Measurements from ENCODE around the gene FN1. TPM values are rescaled to one million over a fixed set of nuclear protein-coding genes. Genes with fewer than 3 reads are reported as not detected.

The FN1 gene
- polyA plus RNA-seq, 1 of the 3 experiments (the other 2 are of a cell fraction) = 1,671 TPM

GRCh38 chr2:215432759-215433594, 2.9 kb downstream of the FN1 start (continued):
- TF ChIP-seq PBX3 (IDR thresholded peaks at IDR 0.05) (no peak), USF2 (IDR thresholded peaks at IDR 0.05; ENCODE audit: borderline replicate concordance, low read depth, low read length) (no peak), SIN3A (IDR thresholded peaks at IDR 0.05; ENCODE audit: borderline replicate concordance, low read depth, low read length) (no peak), NRF1 (IDR thresholded peaks at IDR 0.05; ENCODE audit: low read depth, low read length) (no peak), SMC3 (IDR thresholded peaks at IDR 0.05; ENCODE audit: low read depth, low read length) (no peak)

DNA sequence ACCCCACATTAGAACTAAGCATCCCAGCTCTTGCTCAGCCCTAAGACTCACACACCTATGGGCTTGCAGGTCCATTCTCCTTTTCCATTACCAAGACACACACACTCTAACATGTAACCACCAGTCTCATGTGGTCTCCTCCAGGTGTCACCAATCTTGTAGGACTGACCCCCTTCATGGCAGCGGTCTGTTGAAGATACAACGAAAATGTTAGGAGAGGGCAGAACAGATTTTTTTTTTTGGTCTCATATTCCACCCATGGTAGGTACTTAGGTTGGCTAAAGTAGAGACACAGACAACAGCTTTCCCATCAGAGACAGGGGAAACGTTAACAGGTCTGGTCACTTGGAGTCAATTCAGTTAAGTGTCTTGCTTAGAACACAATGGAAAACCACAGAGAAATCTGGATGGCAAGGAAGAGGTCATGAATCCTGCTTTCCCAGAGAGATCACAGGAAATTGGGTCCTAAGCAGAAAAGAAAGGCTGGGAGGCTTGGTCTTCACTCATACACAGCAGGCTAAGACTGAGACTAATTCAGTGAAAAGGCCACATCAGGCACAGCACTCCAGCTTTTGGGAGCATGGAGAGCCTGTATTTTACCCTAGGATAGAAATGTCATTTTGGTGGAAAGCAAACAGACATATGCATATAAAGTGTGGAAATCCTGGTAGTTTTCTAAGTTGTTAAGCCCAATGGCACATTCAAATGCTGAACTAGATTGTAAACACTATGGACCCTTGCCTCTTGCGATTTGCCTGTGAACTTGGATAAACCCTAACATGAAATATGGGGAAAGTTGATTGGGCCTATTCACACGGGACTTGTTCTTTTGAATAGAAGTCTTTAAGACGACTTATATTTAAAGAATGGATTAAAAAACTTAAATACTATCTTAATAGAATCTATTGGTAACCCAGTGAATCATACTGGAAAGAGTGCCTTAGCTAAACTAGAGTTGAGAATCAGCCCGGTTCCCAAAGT, 3.8 kb downstream of the FN1 start:
- 90% methylated on average over 7 of the region's 7 CpGs for WGBS (ENCODE audit: low lambda C conversion rate)
- Histone ChIP-seq H3K4me2 (peak overlapping the region; percentile 75), H3K4me1 (ENCODE audit: control insufficient read depth in 1 of 2, insufficient read depth in 2 of 2, low read depth in 1 of 2, low read length in 1 of 2) (peaks cover 3 to 38% of the 10 kb centered on the region in 2 experiments; a peak in 3 of 4 replicates), H3K27ac (ENCODE audit: low read depth in 2 of 2, low read length in 1 of 2) (peak overlapping the region in 1 of 2 experiments; percentile 88; a peak in 3 of 4 replicates), H3F3A (replicated peaks; ENCODE audit: insufficient read depth) (peaks cover 85% of the 10 kb centered on the region), H3K9me2 (no peaks in the 10 kb centered on the region), H2AFZ (ENCODE audit: low read depth) (no peak overlapping the region), H3K36me3 (replicated peaks in 1 of 2; ENCODE audit: control insufficient read depth in 1 of 2, insufficient read depth in 2 of 2, low read length in 1 of 2) (peaks cover 46 to 80% of the 10 kb centered on the region in 2 experiments), H3K27me3 (ENCODE audit: insufficient read depth) (no peaks in the 10 kb centered on the region), H4K20me1 (ENCODE audit: insufficient read depth) (peaks cover 77% of the 10 kb centered on the region), H3K9me3 (no peaks in the 10 kb centered on the region), H3K9ac (peak overlapping the region; percentile 93), H3K4me3 (ENCODE audit: low read depth in 2 of 2, low read length in 1 of 2) (peak overlapping the region in 1 of 2 experiments; percentile 89; a peak in 2 of 4 replicates), H3K79me2 (ENCODE audit: insufficient read depth) (peaks cover 88% of the 10 kb centered on the region)
- no peak for DNase-seq
- ChIA-PET CTCF (interaction anchor here (0.6 to 1.5 kb wide), 2 partner anchors 10 to 50 kb away, joined by 3 to 5 read pairs; no protein-coding TSS in a partner anchor), POLR2A (no interaction called here)
- TF ChIP-seq RAD21 (IDR thresholded peaks at IDR 0.05; ENCODE audit: low read length) = no peak
- TF ChIP-seq JUND (IDR thresholded peaks at IDR 0.05) = no peak
- TF ChIP-seq FOXM1 (IDR thresholded peaks at IDR 0.05; ENCODE audit: low read depth) = no peak
- TF ChIP-seq, protein P1, sequence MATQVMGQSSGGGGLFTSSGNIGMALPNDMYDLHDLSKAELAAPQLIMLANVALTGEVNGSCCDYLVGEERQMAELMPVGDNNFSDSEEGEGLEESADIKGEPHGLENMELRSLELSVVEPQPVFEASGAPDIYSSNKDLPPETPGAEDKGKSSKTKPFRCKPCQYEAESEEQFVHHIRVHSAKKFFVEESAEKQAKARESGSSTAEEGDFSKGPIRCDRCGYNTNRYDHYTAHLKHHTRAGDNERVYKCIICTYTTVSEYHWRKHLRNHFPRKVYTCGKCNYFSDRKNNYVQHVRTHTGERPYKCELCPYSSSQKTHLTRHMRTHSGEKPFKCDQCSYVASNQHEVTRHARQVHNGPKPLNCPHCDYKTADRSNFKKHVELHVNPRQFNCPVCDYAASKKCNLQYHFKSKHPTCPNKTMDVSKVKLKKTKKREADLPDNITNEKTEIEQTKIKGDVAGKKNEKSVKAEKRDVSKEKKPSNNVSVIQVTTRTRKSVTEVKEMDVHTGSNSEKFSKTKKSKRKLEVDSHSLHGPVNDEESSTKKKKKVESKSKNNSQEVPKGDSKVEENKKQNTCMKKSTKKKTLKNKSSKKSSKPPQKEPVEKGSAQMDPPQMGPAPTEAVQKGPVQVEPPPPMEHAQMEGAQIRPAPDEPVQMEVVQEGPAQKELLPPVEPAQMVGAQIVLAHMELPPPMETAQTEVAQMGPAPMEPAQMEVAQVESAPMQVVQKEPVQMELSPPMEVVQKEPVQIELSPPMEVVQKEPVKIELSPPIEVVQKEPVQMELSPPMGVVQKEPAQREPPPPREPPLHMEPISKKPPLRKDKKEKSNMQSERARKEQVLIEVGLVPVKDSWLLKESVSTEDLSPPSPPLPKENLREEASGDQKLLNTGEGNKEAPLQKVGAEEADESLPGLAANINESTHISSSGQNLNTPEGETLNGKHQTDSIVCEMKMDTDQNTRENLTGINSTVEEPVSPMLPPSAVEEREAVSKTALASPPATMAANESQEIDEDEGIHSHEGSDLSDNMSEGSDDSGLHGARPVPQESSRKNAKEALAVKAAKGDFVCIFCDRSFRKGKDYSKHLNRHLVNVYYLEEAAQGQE (IDR thresholded peaks at IDR 0.05; ENCODE audit: low read depth, low read length) = no peak
- TF ChIP-seq RCOR1 (IDR thresholded peaks at IDR 0.05; ENCODE audit: low read length) = no peak
- no peak for TF ChIP-seq FOSL2 (IDR thresholded peaks at IDR 0.05; ENCODE audit: borderline replicate concordance, low read depth)
- TF ChIP-seq SMC3 (IDR thresholded peaks at IDR 0.05; ENCODE audit: low read depth, low read length) = no peak
- TF ChIP-seq TAF1 (IDR thresholded peaks at IDR 0.05; ENCODE audit: borderline replicate concordance, low read depth, low read length) = no peak
- no peak for TF ChIP-seq USF2 (IDR thresholded peaks at IDR 0.05; ENCODE audit: borderline replicate concordance, low read depth, low read length)
- TF ChIP-seq FOXJ3 (CRISPR knock-in tag; IDR thresholded peaks at IDR 0.05) = no peak

Measured in SK-N-SH (cell line).